NCI-H526 treated with DMSO at 0.1 percent for 48 hours (cell line): ENCODE measurements around the gene ZPBP2.
"Not testable (repeated sequence)": the region's sequence is repeated elsewhere in the genome, so short reads cannot be mapped to it uniquely, and the experiment has no call there.

Source experiments
- DNase-seq: peaks from one replicate; lab custom pipeline; 2025; lab: John Stamatoyannopoulos, UW

The ZPBP2 gene, protein sequence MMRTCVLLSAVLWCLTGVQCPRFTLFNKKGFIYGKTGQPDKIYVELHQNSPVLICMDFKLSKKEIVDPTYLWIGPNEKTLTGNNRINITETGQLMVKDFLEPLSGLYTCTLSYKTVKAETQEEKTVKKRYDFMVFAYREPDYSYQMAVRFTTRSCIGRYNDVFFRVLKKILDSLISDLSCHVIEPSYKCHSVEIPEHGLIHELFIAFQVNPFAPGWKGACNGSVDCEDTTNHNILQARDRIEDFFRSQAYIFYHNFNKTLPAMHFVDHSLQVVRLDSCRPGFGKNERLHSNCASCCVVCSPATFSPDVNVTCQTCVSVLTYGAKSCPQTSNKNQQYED

DNA sequence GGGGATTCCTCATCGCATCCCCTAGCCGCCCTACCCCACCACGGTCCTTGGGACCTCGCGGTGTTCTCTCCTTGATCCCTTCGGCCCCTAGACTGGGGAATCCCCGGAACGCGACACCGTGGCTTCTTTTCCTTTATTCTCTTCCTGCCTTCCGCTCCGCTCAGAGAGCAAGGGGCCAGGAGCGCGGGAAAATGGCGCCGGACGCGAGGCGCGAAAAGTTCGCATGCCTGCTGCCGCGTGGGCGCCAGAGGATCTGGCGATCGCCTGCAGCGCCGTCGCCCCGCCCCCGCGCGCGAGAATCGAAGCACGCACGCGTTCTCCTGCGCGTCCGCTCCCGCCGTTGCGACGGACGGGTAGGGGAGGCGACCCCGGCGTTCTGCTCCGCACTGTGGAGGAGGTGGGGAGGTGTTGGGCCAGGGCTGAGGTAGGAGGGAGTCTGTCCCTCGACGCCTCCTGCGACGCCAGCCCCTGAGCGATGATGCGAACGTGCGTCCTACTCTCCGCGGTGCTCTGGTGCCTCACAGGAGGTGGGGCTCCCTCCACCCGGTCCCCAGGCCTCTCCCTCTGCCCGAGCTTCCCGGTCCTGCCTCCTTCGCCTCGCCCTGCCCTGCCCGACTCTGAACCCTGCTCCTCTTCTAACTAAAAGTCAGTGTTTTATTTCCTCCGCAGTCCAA is at the start of gene ZPBP2:
TSS of gene ZPBP2 (plus strand) at position 323 of the 674 bp plus-strand sequence. CDS start at position 476, 153 bp downstream.
- no peak for DNase-seq

DNA sequence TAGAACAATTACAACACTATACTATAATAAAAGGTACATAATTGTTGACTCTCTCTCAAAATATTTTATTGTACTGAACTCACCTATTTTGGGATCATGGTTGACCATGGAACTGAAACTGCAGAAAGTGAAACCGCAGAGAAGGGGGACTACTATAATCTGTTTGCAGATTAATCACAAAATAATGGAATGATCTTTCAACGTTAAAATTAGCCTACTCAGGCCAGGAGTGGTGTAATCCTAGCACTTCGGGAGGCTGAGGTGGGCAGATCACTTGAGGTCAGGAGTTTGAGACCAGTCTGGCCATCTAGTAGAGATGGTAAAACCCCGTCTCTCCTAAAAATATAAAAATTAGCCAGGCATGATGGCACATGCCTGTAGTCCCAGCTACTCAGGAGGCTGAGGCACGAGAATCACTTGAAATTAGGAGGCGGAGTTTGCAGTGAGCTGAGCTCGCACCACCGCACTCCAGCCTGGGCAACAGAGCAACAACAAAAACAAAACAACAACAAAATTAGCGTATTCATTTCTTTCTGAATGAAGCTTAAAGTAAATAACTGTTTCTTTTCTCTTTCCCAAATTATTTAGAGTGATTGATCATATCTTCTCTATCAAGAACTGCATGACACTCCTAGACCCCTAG is 49.5 kb upstream of the ZPBP2 start:
- no peak for DNase-seq

DNA sequence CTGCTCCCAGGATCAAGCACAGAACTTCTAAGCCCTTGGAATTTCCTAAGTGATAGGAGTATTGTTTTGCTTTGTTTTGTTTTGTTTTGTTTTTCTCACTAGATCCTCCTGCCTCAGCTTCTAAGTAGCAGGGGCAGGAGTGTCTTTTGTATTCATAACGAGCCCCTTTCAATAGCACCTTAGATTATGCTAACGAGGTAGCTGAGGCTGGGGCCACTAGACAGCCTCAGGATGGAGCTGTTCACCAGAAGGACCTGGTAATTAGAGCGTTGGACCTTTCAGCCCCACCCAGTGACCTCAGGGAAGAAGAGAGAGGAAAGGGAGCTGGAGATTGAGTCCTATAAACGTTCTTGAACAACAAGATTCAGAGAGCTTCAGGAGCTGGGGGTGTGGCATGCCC is 47.5 kb upstream of the ZPBP2 start:
- DNase-seq = no peak

DNA sequence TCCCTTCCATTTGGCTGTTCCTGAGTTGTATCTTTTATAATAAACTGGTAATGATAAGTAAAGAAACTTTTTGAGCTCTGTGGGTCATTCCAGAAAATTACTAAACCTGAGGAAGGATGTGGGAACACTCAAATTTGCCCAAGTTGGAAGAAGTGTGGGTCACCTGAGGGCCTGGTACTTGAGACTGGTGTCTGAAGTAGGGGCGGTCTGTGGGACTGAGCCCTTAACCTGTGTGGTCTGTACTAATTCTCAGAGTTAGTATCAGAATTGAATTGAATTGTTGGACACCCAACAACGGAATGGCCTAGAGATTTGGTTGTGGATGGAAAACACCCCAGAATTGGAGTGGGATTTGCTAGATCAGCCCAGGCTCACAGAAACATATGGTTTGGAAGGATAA is 47.0 kb upstream of the ZPBP2 start:
- DNase-seq = no peak

DNA sequence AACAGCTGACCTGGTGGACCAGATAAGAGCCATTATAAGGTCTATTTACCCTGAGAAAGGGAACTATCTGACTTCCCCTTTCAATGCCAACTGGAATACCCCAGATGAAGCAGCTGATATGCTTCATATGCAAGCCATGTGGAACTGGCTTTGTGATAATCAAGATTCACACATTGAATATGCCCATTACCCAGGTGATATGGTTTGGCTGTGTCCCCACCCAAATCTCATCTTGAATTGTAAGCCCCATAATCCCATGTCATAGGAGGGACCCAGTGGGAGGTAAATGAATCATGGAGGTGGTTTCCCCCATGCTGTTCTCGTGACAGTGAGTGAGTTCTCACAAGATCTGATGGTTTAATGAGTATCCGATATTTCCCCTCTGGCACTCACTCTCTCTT is 46.0 kb upstream of the ZPBP2 start:
- no peak for DNase-seq

DNA sequence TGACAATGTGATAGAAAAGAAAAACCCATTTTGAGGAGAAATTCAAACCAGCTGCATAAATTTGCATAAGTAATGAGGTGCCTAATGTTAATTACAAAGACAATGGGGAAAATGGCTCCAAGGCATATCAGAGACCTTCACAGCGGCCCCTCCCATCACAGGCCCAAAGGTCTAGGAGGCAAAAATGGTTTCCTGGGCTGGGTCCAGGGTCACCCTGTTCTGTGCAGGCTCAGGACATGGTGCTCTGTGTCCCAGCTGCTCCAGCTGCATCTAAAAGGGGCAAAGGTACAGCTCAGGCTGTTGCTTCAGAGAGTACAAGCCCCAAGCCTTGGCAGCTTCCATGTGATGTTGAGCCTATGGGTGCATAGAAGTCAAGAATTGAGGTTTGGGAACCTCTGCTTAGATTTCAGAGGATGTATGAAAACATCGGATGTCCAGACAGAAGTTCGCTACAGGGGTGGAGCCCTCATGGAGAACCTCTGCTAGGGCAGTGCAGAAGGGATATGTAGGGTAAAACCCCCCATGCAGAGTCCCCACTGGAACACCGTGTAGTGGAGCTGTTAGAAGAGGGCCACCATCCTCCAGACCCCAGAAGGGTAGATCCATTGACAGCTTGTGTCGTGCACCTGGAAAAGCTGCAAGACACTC is 44.5 kb upstream of the ZPBP2 start:
- no peak for DNase-seq

DNA sequence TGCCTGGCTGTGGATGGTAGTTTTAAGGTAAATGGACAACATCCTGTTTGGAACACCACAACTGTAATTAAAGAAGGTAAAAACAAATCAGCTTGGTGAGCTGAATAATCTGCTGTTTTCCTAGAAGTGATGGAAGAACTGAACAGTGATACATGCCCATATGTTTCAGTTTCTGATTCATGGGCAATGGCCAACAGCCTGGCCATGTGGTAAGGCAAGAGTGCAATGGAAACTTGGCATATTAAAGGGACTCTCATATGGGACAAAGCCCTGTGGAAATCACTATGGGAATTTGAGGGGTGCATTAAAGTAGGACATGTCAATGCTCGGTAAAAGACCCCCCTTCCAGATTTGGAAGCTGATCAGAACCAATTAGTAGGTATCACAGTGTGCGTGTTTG is 41.7 kb upstream of the ZPBP2 start:
- DNase-seq = no peak

DNA sequence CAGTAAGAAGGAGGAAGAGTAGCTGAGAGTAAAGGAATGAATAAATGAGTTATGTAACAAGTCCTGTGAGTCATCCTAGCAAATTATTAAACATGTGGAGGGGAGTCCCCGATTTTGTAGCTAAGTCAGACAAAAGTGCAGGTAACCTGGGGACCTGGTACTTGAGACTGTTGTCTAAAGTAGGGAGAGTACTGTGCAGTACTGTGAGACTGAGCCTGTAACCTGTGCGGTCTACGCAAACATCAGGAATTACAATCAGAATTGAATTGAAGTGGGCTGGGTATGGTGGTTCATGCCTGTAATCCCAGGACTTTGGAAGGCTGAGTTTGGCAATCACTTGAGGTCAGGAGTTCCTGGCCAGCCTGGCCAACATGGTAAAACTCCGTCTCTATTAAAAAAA is 39.6 kb upstream of the ZPBP2 start:
- DNase-seq = no peak

DNA sequence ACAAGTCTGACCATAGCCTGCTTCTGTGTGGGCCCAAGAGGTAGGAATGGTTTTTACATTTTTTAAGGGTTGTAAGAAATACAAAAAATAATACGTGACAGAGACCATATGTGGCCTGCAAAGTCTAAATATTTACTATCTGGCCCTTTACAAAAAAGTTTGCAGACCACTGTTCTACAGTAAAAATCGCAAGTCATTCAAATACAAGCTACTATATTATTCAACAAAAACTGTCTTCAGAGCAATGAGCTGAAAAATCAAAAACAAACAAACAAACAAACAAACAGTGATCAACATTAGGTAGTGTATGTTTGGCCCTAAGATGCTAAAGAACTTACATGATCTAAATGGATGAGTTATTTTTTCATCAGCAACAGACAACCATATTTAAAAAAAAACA is 36.4 kb upstream of the ZPBP2 start:
- no peak for DNase-seq

DNA sequence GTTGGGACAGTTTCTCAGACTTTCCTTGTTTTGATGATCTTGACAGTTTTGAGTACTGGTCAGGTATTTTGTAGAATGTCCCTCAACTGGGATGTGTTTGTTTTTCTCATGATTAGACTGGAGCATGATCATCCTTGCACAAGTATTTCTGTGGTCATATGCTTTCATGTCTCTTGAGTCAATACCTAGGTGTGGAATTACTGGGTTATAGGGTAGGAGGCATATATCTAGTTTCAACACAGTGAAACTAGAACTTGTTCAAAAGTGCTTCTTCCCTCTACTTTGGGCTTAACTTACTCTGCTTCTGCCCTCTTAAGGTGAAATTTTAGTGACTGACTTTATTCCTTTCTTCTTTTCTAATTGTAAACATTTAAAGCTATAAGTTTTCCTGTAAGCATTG is 34.0 kb upstream of the ZPBP2 start:
- no peak for DNase-seq

DNA sequence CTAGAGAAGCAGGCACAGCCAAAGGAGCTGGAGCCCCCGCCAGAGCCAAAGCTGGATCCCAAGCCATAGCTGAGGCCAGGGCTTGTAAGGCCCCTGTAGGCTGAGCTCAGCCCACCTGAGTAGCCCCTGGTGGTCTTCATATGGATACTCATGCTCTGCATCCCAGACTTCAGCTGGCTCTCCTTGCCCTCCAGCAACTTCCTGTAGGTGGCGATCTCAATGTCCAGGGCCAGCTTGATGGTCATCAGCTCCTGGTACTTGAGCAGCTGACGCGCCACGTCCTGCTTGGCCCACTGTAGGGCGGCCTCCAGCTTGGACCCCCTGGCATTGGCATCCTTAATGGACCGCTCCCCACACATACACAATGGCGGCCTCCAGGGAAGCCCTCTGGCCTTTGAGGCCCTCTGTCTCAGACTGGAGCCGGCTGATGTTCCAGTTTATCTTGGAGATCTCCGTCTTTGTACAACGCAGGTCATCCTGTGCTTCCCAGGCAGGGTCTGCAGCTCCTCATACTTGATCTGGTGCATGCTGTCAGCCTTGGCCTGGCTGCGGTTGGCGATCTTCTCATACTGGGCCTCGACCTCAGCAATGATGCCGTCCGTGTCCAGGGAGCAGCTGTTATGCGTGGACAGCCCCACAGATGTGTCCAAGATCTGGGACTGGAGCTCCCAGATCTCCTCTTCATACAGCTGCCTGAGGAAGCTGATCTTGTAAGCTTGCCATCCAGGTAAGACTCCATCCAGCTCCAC is 32.8 kb upstream of the ZPBP2 start:
- no peak for DNase-seq

DNA sequence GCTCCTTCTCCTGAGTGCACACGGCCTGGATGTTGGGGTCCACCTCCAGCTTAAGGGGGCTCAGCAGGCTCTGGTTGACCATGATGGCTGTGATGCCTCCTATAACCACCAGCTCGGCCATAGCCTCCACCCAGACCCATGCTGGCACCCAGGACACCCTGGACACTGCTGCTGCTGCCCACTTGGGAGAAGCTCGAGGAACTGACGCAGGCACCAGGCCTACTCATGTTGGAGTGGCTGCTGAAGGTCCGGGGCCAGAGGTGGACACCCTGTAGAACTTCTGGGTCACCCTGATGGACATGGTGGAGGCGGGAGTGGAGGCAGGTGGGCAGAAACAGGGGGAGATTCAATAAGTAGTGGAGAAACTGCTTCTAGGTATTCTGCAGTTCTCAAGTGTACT is 31.9 kb upstream of the ZPBP2 start:
- DNase-seq = no peak

DNA sequence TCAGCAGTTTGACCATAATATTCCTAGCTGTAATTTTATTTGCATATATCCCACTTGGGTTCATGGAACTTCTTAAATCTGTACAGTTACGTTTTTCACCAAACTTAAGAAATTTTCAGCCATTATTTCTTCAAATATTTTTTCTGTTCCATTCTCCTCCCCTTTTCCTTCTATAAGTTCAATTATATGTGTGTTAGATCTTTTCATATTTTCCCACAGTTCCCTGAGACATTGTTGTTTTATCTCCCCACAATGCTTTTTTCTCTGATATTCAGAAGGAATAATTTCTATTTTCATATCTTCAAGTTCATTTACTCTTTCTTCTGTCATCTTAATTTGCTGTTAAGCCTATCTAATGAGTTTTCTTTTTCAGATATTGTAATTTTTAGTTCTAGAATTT is 29.9 kb upstream of the ZPBP2 start:
- DNase-seq = no peak

DNA sequence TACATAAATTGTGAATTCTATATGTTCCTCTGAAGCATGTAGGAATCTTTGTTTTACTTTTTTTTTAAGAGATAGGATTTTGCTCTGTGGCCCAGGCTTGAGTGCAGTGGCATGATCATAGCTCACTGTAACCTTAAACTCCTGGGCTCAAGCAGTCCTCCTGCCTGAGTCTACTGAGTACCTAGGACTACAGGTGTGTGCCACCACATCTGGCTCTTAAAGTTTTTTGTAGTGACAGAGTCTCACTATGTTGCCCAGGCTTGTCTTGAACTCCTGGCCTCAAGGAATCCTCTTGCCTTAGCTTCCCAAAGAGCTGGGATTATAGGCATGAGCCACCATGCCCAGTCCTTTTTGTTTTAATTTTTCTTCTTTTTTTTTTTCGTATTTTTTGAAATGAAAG is 29.2 kb upstream of the ZPBP2 start:
- no peak for DNase-seq

DNA sequence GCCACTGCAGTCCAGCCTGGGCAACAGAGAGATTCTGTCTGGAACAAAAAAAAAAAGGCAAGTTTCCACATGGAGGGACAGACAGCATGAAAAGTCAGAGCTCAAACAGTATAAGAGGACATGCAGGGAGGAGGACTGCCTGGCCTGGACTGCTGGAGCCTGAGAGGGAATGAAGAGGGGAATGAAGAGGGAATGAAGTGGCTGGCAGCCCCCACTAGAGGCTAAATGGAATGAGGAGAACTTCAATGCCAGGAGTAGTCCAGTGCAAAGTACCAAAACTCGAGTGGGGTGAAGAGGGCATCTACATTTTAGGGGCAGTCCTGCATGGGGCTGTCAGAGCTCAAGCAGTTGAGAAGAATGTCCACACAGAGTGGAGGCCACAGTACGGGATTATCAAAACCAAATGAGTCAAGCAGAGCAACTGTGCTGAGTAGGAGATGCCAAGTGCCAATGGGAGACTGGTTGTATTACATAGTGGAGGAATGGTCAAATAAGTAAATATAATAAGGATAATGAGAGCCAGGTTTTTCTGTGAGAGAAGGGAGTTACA is 26.8 kb upstream of the ZPBP2 start:
- DNase-seq = no peak

DNA sequence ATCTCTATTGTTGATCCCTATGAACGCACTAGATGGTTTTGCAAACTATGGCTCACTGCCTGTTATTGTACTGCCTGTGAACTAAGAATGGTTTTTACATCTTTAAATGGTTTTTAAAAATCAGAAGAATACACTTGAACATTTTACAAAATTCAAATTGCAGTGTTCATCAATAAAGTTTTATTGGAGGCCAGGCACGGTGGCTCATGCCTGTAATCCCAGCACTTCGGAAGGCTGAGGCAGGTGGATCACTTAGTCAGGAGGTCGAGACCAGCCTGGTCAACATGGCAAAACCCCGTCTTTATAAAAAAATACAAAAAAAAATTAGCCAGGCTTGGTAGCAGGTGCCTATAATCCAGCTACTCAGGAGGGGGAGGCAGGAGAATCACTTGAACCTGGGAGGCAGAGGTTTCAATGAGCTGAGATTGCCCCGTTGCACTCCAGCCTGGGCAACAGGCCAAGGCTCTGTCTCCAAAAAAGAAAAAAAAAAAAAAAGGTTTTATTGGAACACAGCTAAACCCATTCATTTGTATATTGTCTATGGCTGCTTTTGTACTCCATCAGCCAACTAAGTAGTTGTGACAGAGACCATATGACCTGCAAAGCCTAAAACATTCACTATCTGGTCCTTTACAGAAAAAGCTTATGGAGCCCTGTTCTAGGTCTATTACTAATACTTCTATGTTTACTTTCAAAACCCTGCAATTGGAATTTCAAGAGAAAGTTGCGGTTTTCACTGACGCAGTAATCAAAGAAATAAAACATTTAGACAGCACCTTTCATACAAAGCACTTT is 22.8 kb upstream of the ZPBP2 start:
- no peak for DNase-seq

DNA sequence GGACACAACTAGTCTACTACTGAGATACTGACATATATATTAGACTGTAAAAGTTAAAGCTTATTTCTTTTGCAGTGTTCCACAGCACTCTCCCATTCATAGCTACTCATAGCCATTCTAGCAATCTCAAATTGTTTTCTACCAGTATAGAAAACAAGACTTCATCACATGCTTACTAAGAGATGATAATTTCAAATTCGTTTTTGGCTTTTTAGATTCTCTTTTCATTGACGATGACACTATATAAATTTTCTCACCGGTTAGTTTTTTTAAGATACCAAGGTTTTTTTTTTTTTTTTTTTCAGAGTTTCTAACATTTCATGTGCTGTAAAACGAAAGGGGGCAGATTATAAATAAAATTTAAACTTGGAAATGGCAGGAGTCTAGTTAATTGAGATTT is 21.8 kb upstream of the ZPBP2 start:
- DNase-seq = no peak

DNA sequence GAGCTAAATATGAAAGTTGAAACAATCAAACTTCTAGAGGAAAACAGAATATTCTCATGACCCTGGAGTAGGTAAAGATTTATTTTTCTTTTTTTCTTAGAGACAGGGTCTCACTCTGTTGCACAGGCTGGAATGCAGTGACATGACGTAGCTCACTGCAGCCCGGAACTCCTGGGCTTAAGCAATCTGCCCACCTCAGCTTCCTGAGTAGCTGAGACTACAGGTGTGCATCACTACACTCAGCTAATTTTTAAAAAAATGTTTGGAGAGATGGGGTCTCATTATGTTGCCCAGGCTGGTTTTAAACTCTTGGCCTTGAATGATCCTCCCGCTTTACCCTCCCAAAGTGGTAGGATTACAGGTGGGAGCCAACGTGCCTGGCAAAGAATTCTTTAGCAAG is 19.4 kb upstream of the ZPBP2 start:
- no peak for DNase-seq

DNA sequence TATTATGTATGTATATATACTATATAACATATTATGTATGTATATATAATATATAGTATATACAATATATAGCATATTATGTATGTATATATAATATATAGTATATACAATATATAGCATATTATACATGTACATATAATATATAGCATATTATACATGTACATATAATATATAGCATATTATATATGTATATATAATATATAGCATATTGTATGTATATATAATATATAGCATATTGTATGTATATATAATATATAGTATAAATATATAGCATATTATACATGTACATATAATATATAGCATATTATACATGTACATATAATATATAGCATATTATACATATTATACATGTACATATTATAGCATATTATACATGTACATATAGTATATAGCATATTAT is 17.8 kb upstream of the ZPBP2 start:
- not testable (repeated sequence) for DNase-seq

DNA sequence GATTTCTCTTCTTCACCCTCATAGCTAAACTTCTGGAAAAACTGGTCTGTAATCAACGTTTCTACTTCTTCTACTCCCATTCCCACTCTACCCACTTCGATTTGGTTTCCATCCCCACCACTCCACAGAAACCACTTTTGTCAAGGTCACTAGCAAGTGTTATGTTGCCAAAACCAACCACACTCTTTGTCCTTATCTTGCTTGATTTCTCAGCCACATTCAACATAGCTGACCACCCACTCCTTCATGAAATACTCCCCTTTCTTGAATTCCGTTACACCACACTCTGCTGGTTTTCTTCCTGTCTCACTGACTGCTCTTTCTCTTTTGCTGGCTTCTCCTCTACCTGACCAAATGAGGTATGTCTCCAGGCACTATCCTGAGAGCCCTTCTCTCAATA is 15.8 kb upstream of the ZPBP2 start:
- DNase-seq = no peak

DNA sequence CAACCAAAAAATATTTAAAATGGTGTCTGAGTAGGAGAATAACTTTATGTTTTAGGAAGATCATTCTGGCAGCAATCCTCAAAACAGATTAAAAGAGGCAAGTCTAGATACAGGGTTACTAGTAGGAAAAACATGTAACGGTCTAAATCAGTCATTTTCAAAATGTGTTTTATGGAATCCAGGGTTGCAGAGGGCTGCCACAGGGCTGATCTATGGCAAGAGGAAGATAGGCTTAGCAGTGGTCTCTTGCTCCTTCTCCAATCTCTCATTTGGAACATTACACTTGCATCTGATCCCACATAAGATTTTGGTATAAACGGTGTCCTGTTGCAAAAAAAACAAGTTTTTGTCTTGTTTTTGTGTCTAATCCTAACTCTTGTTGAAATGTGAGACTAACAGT is 13.1 kb upstream of the ZPBP2 start:
- DNase-seq = no peak
